NB4 (cell line): ENCODE data around the gene HAAO.
A peak's percentile ranks its signal among the peaks of the same experiment; 100 is the strongest.

Experiments
- DNase-seq: peaks from one replicate; pipeline ENCODE4 v3.0.0; 2010; ENCODE audit warnings: low read depth
- H3K4me3 ChIP-seq: one replicate; pipeline ENCODE4 v1.5.1; 2011; ENCODE audit warnings: mild to moderate bottlenecking, low read depth, low read length, moderate library complexity
- MAX ChIP-seq: IDR thresholded peaks from 2 replicates; pipeline ENCODE4 v1.6.1; 2011; ENCODE audit warnings: low read depth, low read length
- MYC ChIP-seq: IDR thresholded peaks from 2 replicates; pipeline ENCODE4 v1.6.1; 2011; ENCODE audit warnings: low read depth, low read length
- POLR2A ChIP-seq: IDR thresholded peaks from 2 replicates; pipeline ENCODE4 v1.6.1; 2011; ENCODE audit warnings: mild to moderate bottlenecking; ENCODE audit not compliant: insufficient read length; ENCODE audit errors: extremely low read depth
- TF ChIP-seq, protein P1 (sequence below): IDR thresholded peaks from one replicate; pipeline ENCODE4 v1.5.1; 2012; ENCODE audit warnings: low read depth, low read length

HAAO gene

GRCh38 chr2:42792087-42792582 is 248 bp downstream of the HAAO start:
- H3K4me3 ChIP-seq: peak overlapping the region; percentile 34
- TF ChIP-seq POLR2A (no peak), MYC (no peak), MAX (no peak)
- TF ChIP-seq, protein P1, sequence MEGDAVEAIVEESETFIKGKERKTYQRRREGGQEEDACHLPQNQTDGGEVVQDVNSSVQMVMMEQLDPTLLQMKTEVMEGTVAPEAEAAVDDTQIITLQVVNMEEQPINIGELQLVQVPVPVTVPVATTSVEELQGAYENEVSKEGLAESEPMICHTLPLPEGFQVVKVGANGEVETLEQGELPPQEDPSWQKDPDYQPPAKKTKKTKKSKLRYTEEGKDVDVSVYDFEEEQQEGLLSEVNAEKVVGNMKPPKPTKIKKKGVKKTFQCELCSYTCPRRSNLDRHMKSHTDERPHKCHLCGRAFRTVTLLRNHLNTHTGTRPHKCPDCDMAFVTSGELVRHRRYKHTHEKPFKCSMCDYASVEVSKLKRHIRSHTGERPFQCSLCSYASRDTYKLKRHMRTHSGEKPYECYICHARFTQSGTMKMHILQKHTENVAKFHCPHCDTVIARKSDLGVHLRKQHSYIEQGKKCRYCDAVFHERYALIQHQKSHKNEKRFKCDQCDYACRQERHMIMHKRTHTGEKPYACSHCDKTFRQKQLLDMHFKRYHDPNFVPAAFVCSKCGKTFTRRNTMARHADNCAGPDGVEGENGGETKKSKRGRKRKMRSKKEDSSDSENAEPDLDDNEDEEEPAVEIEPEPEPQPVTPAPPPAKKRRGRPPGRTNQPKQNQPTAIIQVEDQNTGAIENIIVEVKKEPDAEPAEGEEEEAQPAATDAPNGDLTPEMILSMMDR: no peak
- DNase-seq: peak; percentile 64

DNA sequence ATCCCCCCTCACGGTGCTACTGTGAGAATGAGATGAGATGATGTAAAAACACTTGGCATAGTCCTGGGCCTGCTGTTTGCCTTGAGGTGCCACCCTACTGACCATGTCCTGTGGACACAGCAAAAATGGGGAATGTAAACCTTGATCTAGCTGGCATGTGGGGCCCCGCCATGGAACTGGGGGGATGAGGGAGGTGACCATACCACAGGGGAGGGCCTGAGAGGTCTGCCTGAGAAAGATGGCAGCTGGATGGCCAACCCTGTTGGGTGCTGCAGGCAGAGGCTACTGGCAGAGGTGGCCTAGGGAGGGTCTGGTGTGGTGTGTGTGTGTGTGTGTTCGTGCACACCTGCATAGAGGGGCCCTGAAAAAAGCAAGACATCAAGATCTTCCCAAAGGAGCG is 777 bp downstream of the HAAO start:
- H3K4me3 ChIP-seq: peak overlapping the region; percentile 34
- no peak for DNase-seq
- no peak for TF ChIP-seq MYC
- TF ChIP-seq, protein P1: no peak
- no peak for TF ChIP-seq POLR2A
- TF ChIP-seq MAX: no peak

GRCh38 chr2:42789751-42790150 is 2.6 kb downstream of the HAAO start:
- TF ChIP-seq MYC (no peak), MAX (no peak), POLR2A (no peak)
- TF ChIP-seq, protein P1: no peak
- H3K4me3 ChIP-seq: no peak overlapping the region
- no peak for DNase-seq

GRCh38 chr2:42788882-42789281 is 3.5 kb downstream of the HAAO start:
- no peak for DNase-seq
- no peak overlapping the region for H3K4me3 ChIP-seq
- TF ChIP-seq POLR2A (no peak), MAX (no peak), MYC (no peak)
- TF ChIP-seq, protein P1: no peak

- TF ChIP-seq MAX: no peak
- TF ChIP-seq, protein P1: no peak
- TF ChIP-seq POLR2A: no peak
- no peak overlapping the region for H3K4me3 ChIP-seq
- DNase-seq: no peak
These were observed 3.9 kb downstream of the HAAO start for GRCh38 chr2:42788478-42788793.
